WTC11 (cell line): ENCODE results near the gene EIF2B5. TPM values are rescaled to one million over a fixed set of nuclear protein-coding genes. Genes with fewer than 3 reads are reported as not detected.

ENCODE experiments used
- ATAC-seq: fragments of 200-7000 bp; cut with Tn5 transposase; 2 replicates; pipeline ENCODE4 v1.10.0; 2021; ENCODE audit warnings: mild to moderate bottlenecking, moderate library complexity
- CTCF ChIA-PET: fragments of 300-600 bp; sonication (Branson Sonifier 250); formaldehyde crosslinking; loops from one replicate; lab custom pipeline; 2021; ENCODE audit warnings: antibody characterized with exemption; lab: Charles Lee
- POLR2A ChIA-PET: fragments of 350-600 bp; sonication (Branson Sonifier 250); formaldehyde crosslinking; loops from one replicate; lab custom pipeline; 2021; ENCODE audit warnings: antibody characterized with exemption; lab: Charles Lee
- DNase-seq: peaks from one replicate; pipeline ENCODE4 v3.0.0; 2021; ENCODE audit warnings: low spot score
- H3K27ac Mint-ChIP-seq: 2 replicates; pipeline ENCODE4 v1.8.0; 2021; ENCODE audit warnings: mixed read lengths
- H3K27me3 Mint-ChIP-seq: 2 replicates; pipeline ENCODE4 v1.8.0; 2021; ENCODE audit warnings: low read depth, mild to moderate bottlenecking, moderate library complexity, mixed read lengths
- H3K36me3 Mint-ChIP-seq: 2 replicates; pipeline ENCODE4 v1.8.0; 2021; ENCODE audit warnings: mixed read lengths
- H3K4me1 Mint-ChIP-seq: 2 replicates; pipeline ENCODE4 v1.8.0; 2022; ENCODE audit warnings: mixed read lengths
- H3K4me3 Mint-ChIP-seq: 2 replicates; pipeline ENCODE4 v1.8.0; 2021; ENCODE audit warnings: mild to moderate bottlenecking, moderate library complexity, mixed read lengths
- H3K9me3 Mint-ChIP-seq: 2 replicates; pipeline ENCODE4 v1.8.0; 2021; ENCODE audit warnings: mixed read lengths
- AR ChIP-seq: fragments of 250-450 bp; sonication (Bioruptor Pico); IDR thresholded peaks from 2 replicates; pipeline ENCODE4 v1.9.0; 2021; ENCODE audit warnings: mild to moderate bottlenecking
- ARID4B ChIP-seq: sonication (generic); formaldehyde crosslinking; IDR thresholded peaks from 2 replicates; pipeline ENCODE4 v1.8.0; 2023; ENCODE audit warnings: missing genetic modification reagents, mild to moderate bottlenecking, borderline replicate concordance
- ATF2 ChIP-seq: sonication (generic); formaldehyde crosslinking; IDR thresholded peaks from 2 replicates; pipeline ENCODE4 v1.8.1; 2022; ENCODE audit warnings: low read depth, missing genetic modification reagents, borderline replicate concordance
- E2F1 ChIP-seq: sonication (generic); formaldehyde crosslinking; IDR thresholded peaks from 2 replicates; pipeline ENCODE4 v1.8.0; 2022; ENCODE audit warnings: mild to moderate bottlenecking, missing genetic modification reagents
- FOXJ3 ChIP-seq: sonication (generic); formaldehyde crosslinking; IDR thresholded peaks from 2 replicates; pipeline ENCODE4 v1.9.0; 2021; ENCODE audit warnings: missing genetic modification reagents, mild to moderate bottlenecking, borderline replicate concordance
- FOXP1 ChIP-seq: sonication (generic); formaldehyde crosslinking; IDR thresholded peaks from 2 replicates; pipeline ENCODE4 v1.8.0; 2022; ENCODE audit warnings: missing genetic modification reagents, mild to moderate bottlenecking, moderate library complexity, borderline replicate concordance
- HMGA2 ChIP-seq: fragments of 250-450 bp; sonication (Bioruptor Pico); IDR thresholded peaks from 2 replicates; pipeline ENCODE4 v1.4.0; 2021; ENCODE audit warnings: mild to moderate bottlenecking, moderate library complexity
- MLX ChIP-seq: sonication (generic); formaldehyde crosslinking; IDR thresholded peaks from 2 replicates; pipeline ENCODE4 v1.8.1; 2023; ENCODE audit warnings: mild to moderate bottlenecking, missing genetic modification reagents, moderate library complexity
- MXD4 ChIP-seq: fragments of 250-450 bp; sonication (Bioruptor Pico); IDR thresholded peaks from 2 replicates; pipeline ENCODE4 v1.8.0; 2021; ENCODE audit warnings: mild to moderate bottlenecking, moderate library complexity, borderline replicate concordance
- MYBL2 ChIP-seq: sonication (generic); formaldehyde crosslinking; IDR thresholded peaks from 2 replicates; pipeline ENCODE4 v1.8.1; 2023; ENCODE audit warnings: mild to moderate bottlenecking, moderate library complexity, missing genetic modification reagents
- NFATC4 ChIP-seq: fragments of 250-450 bp; sonication (Bioruptor Pico); IDR thresholded peaks from 2 replicates; pipeline ENCODE4 v1.9.0; 2021; ENCODE audit warnings: mild to moderate bottlenecking
- NR1H2 ChIP-seq: sonication (generic); formaldehyde crosslinking; IDR thresholded peaks from 2 replicates; pipeline ENCODE4 v1.9.0; 2021; ENCODE audit warnings: mild to moderate bottlenecking, moderate library complexity, missing genetic modification reagents
- SMAD3 ChIP-seq: sonication (generic); formaldehyde crosslinking; IDR thresholded peaks from 2 replicates; pipeline ENCODE4 v1.8.0; 2022; ENCODE audit warnings: missing genetic modification reagents, mild to moderate bottlenecking, borderline replicate concordance
- STAT6 ChIP-seq: sonication (generic); formaldehyde crosslinking; conservative IDR thresholded peaks from 2 replicates; pipeline ENCODE4 v1.8.1; 2023; ENCODE audit warnings: mild to moderate bottlenecking, low read depth, missing genetic modification reagents, moderate library complexity
- USF1 ChIP-seq: sonication (generic); formaldehyde crosslinking; IDR thresholded peaks from 2 replicates; pipeline ENCODE4 v1.8.0; 2022; ENCODE audit warnings: mild to moderate bottlenecking, missing genetic modification reagents
- ZNF138 ChIP-seq: sonication (generic); formaldehyde crosslinking; conservative IDR thresholded peaks from 2 replicates; pipeline ENCODE4 v1.8.1; 2022; ENCODE audit warnings: mild to moderate bottlenecking, moderate library complexity, missing genetic modification reagents
- ZNF232 ChIP-seq: sonication (generic); formaldehyde crosslinking; IDR thresholded peaks from 2 replicates; pipeline ENCODE4 v1.8.0; 2022; ENCODE audit warnings: mild to moderate bottlenecking, missing genetic modification reagents
- ZNF396 ChIP-seq: fragments of 250-450 bp; sonication (Bioruptor Pico); IDR thresholded peaks from 2 replicates; pipeline ENCODE4 v1.8.0; 2021; ENCODE audit warnings: mild to moderate bottlenecking, moderate library complexity, borderline replicate concordance
- ZNF671 ChIP-seq: fragments of 250-450 bp; sonication (Bioruptor Pico); IDR thresholded peaks from 2 replicates; pipeline ENCODE4 v1.8.0; 2021; ENCODE audit warnings: mild to moderate bottlenecking
- total RNA-seq: library from RNA; stranded (reverse); gene quantifications from 3 replicates; pipeline ENCODE4 v1.2.3, GENCODE V29; 2021

The EIF2B5 gene
- total RNA-seq, 1 experiment from 2014 or later, result 42.3 TPM

GRCh38 chr3:184183679-184184078 lies 48.5 kb downstream of the EIF2B5 start:
- ChIA-PET CTCF (interaction anchor here (0.6 to 2.0 kb wide), 6 partner anchors 19 to 106 kb away, joined by 3 to 5 read pairs (median 4); partner anchors contain the start of gene EEF1AKMT4), POLR2A (no interaction called here)
- no peak for ATAC-seq
- Mint-ChIP-seq H3K27me3 (no peaks in the 10 kb centered on the region), H3K4me3 (no peak overlapping the region), H3K27ac (peak overlapping the region; percentile 89), H3K9me3 (no peaks in the 10 kb centered on the region), H3K36me3 (peaks cover 71% of the 10 kb centered on the region), H3K4me1 (peaks cover 23% of the 10 kb centered on the region)
- no peak for DNase-seq
- TF ChIP-seq MXD4 (CRISPR knock-in tag) (no peak), MYBL2 (CRISPR knock-in tag) (no peak), ZNF396 (CRISPR knock-in tag) (no peak)

GRCh38 chr3:184184546-184185230 lies 49.5 kb downstream of the EIF2B5 start:
- Mint-ChIP-seq H3K9me3 (no peaks in the 10 kb centered on the region), H3K27ac (peak overlapping the region; percentile 97), H3K4me1 (peaks cover 23% of the 10 kb centered on the region), H3K27me3 (no peaks in the 10 kb centered on the region)
- ATAC-seq (no peak), DNase-seq (no peak)
- ChIA-PET POLR2A (no interaction called here), CTCF (interaction anchor here (1.0 to 2.0 kb wide), 6 partner anchors 20 to 281 kb away, joined by 3 to 7 read pairs (median 4); partner anchors contain the start of gene EEF1AKMT4)
- TF ChIP-seq NR1H2 (no peak), AR (CRISPR knock-in tag) (no peak), ZNF232 (no peak), MLX (CRISPR knock-in tag) (no peak), HMGA2 (no peak), STAT6 (CRISPR knock-in tag) (no peak), ZNF138 (CRISPR knock-in tag) (no peak), NFATC4 (CRISPR knock-in tag) (no peak), SMAD3 (CRISPR knock-in tag) (no peak), ATF2 (no peak), ARID4B (CRISPR knock-in tag) (no peak), USF1 (CRISPR knock-in tag) (no peak), FOXP1 (CRISPR knock-in tag) (no peak), ZNF671 (CRISPR knock-in tag) (no peak), FOXJ3 (no peak), E2F1 (CRISPR knock-in tag) (no peak)
- TF ChIP-seq, all 79 proteins: peak for 0
- Mint-ChIP-seq H3K4me3 (peak overlapping the region; percentile 81), H3K36me3 (peaks cover 70% of the 10 kb centered on the region)
